HepG2 (cell line): ENCODE data around the gene BICRAL. TPM values are rescaled to one million over a fixed set of nuclear protein-coding genes. Genes with fewer than 3 reads are reported as not detected.

Experiments
- MYPOP ChIP-seq: sonication (generic); formaldehyde crosslinking; IDR thresholded peaks from 2 replicates; pipeline ENCODE4 v1.8.1; 2023; ENCODE audit warnings: mild to moderate bottlenecking, moderate library complexity, missing genetic modification reagents
- RELA ChIP-seq: sonication (generic); formaldehyde crosslinking; IDR thresholded peaks from 2 replicates; pipeline ENCODE4 v1.4.0; 2020; ENCODE audit warnings: missing genetic modification reagents
- SRSF1 ChIP-seq: fragments of 200-400 bp; formaldehyde crosslinking; optimal IDR thresholded peaks from 2 replicates; pipeline ENCODE3; 2017; ENCODE audit warnings: mild to moderate bottlenecking, low read depth, low read length, moderate library complexity
- TBX3 ChIP-seq: fragments of 450-650 bp; IDR thresholded peaks from 2 replicates; pipeline ENCODE4 v1.6.1; 2017; ENCODE audit warnings: antibody characterized with exemption, mild to moderate bottlenecking, inconsistent platforms, borderline replicate concordance
- TCF7L2 ChIP-seq: IDR thresholded peaks from 2 replicates; pipeline ENCODE4 v1.6.1; 2011; ENCODE audit warnings: mild to moderate bottlenecking, low read depth, low read length, moderate library complexity
- ZBTB49 ChIP-seq: sonication (generic); formaldehyde crosslinking; IDR thresholded peaks from 2 replicates; pipeline ENCODE4 v1.4.0; 2020; ENCODE audit warnings: missing genetic modification reagents, borderline replicate concordance
- ZFY ChIP-seq: sonication (generic); formaldehyde crosslinking; IDR thresholded peaks from 2 replicates; pipeline ENCODE4 v1.4.0; 2020; ENCODE audit warnings: missing genetic modification reagents
- ZNF34 ChIP-seq: sonication (generic); formaldehyde crosslinking; IDR thresholded peaks from 2 replicates; pipeline ENCODE4 v1.4.0; 2020; ENCODE audit warnings: mild to moderate bottlenecking, missing genetic modification reagents, borderline replicate concordance
- ZNF574 ChIP-seq: sonication (generic); formaldehyde crosslinking; IDR thresholded peaks from 2 replicates; pipeline ENCODE4 v1.4.0; 2020; ENCODE audit warnings: missing genetic modification reagents
- ZNF773 ChIP-seq: sonication (generic); formaldehyde crosslinking; IDR thresholded peaks from 2 replicates; pipeline ENCODE4 v1.4.0; 2020; ENCODE audit warnings: missing genetic modification reagents, borderline replicate concordance
- polyA plus RNA-seq, 8 experiments: library from polyadenylated mRNA; depleted of rRNA in 3 of 8; stranded (reverse) in 7 of 8; unstranded in 1 of 8; fragments of >200 nt; fragmentation: Illumina TruSeq in 4 of 8; extraction: Trizol in 4 of 8; gene quantifications; 2 replicates each; pipeline versions ENCODE4 v1.2.1 to v1.2.3, GENCODE V29; 2011 to 2016; ENCODE audit warnings: low read depth in 4 of 8, missing spikeins in 1 of 8, mixed read lengths in 1 of 8; ENCODE audit not compliant: insufficient read depth in 1 of 8
- total RNA-seq, 5 experiments: library from RNA; depleted of rRNA; stranded (reverse); fragments of >200 nt; fragmentation: Illumina TruSeq; extraction: Trizol; gene quantifications; 2 replicates each; pipeline ENCODE4 v1.2.3, GENCODE V29; 2016; ENCODE audit warnings: low read depth in 1 of 5
- TF ChIP-seq, protein P1 (sequence below): sonication (generic); formaldehyde crosslinking; IDR thresholded peaks from 2 replicates; pipeline ENCODE4 v1.5.1; 2020; ENCODE audit warnings: mild to moderate bottlenecking, moderate library complexity, missing genetic modification reagents
- TF ChIP-seq, protein P2 (sequence below): IDR thresholded peaks from 2 replicates; pipeline ENCODE4 v1.6.1; 2016; ENCODE audit warnings: low read depth

Gene BICRAL
- total and polyA plus RNA-seq, 2 of the 13 experiments (the other 11 are each of a cell fraction or from before 2014, with no cell fraction given), result 5.0 to 13.5 TPM

DNA sequence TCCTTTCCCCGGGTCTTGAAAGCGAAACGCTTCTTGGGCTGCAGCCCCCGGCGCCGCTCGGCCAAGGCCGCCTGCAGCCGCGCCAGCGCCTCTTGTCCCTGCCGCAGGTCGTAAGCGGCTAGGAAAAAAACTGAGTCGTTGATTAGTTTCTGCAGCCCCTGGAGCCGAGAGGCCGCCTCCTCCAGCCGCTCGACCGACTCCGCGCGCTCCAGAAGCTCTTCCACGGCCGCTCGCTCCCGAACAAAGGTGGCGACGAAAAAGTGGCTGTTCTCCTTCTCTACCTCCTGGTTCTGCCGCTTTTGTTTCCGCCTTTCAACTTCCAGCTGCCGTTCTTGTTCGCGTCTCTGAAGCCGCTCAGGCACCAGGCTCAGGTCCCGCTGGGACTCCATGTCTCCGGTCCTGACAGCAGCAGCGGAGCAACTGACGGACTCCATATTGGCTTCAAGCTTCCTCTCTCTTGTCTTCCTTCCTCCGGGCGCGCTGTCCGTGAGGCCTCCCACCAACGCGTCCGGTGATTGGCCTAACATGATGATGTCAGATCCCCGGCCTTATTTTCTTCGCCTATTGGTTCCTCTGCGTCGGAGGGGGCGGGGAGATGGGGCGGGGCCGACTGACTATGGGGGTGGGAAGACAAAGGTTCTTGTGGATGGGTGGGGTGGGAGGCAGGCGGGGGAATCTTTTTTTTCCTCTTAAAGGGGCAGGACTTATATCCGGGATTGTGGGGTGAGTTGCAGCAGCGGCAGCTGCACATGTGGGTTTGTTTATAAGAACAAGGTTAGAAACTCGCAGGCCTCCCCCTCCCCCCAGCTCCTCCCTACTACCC lies 36.0 kb upstream of the BICRAL start, which contains the start of gene TBCC (continued):
- TF ChIP-seq MYPOP (0 out of 2 replicates have a peak, but pooled peaks have one; percentile 32), RELA (0 out of 2 replicates have a peak, but pooled peaks have one; percentile 46), ZBTB49 (CRISPR knock-in tag) (peak; percentile 70; the same call in 1 of the 2 replicates), TBX3 (no peak; the same call in 1 of the 2 replicates), ZNF773 (CRISPR knock-in tag) (no peak), ZFY (peak; percentile 68), SRSF1 (peak; percentile 83), ZNF34 (CRISPR knock-in tag) (no peak), ZNF574 (peak; percentile 82), TCF7L2 (no peak)
- TF ChIP-seq, protein P1, sequence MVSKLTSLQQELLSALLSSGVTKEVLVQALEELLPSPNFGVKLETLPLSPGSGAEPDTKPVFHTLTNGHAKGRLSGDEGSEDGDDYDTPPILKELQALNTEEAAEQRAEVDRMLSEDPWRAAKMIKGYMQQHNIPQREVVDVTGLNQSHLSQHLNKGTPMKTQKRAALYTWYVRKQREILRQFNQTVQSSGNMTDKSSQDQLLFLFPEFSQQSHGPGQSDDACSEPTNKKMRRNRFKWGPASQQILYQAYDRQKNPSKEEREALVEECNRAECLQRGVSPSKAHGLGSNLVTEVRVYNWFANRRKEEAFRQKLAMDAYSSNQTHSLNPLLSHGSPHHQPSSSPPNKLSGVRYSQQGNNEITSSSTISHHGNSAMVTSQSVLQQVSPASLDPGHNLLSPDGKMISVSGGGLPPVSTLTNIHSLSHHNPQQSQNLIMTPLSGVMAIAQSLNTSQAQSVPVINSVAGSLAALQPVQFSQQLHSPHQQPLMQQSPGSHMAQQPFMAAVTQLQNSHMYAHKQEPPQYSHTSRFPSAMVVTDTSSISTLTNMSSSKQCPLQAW (CRISPR knock-in tag), result peak; percentile 64; the same call in 1 of the 2 replicates
- TF ChIP-seq, protein P2, sequence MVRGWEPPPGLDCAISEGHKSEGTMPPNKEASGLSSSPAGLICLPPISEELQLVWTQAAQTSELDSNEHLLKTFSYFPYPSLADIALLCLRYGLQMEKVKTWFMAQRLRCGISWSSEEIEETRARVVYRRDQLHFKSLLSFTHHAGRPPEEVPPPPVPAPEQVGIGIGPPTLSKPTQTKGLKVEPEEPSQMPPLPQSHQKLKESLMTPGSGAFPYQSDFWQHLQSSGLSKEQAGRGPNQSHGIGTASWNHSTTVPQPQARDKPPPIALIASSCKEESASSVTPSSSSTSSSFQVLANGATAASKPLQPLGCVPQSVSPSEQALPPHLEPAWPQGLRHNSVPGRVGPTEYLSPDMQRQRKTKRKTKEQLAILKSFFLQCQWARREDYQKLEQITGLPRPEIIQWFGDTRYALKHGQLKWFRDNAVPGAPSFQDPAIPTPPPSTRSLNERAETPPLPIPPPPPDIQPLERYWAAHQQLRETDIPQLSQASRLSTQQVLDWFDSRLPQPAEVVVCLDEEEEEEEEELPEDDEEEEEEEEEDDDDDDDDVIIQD (CRISPR knock-in tag), result no peak
